ENCODE measurements around the gene FOXK1.

FOXK1 gene

GRCh38 chr7:4782333-4783291 lies 100.5 kb downstream of the FOXK1 start:
- TF ChIP-seq CTCF (IDR thresholded peaks at IDR 0.05; ENCODE audit: low read depth, low read length, missing control alignments), result no peak
- DNase-seq (ENCODE audit: extremely low read depth, low read depth), result no peak

GRCh38 chr7:4783292-4783652 lies 101.2 kb downstream of the FOXK1 start:
- no peak for DNase-seq (ENCODE audit: extremely low read depth, low read depth)
- no peak overlapping the region for H3K4me3 ChIP-seq (replicated peaks; ENCODE audit: low read depth, low read length)
- no peak for TF ChIP-seq CTCF (IDR thresholded peaks at IDR 0.05; ENCODE audit: low read depth, low read length, missing control alignments)

More at GRCh38 chr7:4782333-4783291, 100.5 kb downstream of the FOXK1 start:
- H3K4me3 ChIP-seq (replicated peaks; ENCODE audit: low read depth, low read length), result no peak overlapping the region

- DNase-seq (ENCODE audit: extremely low read depth, low read depth), result no peak
- H3K4me3 ChIP-seq (replicated peaks; ENCODE audit: low read depth, low read length), result no peak overlapping the region
- TF ChIP-seq CTCF (IDR thresholded peaks at IDR 0.05; ENCODE audit: low read depth, low read length, missing control alignments), result no peak
Measured at GRCh38 chr7:4783762-4784351, 101.8 kb downstream of the FOXK1 start.

- H3K4me3 ChIP-seq (replicated peaks; ENCODE audit: low read depth, low read length), result no peak overlapping the region
- DNase-seq (ENCODE audit: extremely low read depth, low read depth), result no peak
- no peak for TF ChIP-seq CTCF (IDR thresholded peaks at IDR 0.05; ENCODE audit: low read depth, low read length, missing control alignments)
Measured at GRCh38 chr7:4784799-4785198, 102.7 kb downstream of the FOXK1 start.

- TF ChIP-seq CTCF (IDR thresholded peaks at IDR 0.05; ENCODE audit: low read depth, low read length, missing control alignments), result no peak
- no peak for DNase-seq (ENCODE audit: extremely low read depth, low read depth)
- H3K4me3 ChIP-seq (replicated peaks; ENCODE audit: low read depth, low read length), result no peak overlapping the region
Measured at GRCh38 chr7:4785371-4785770, 103.3 kb downstream of the FOXK1 start.

GRCh38 chr7:4786015-4786414 lies 103.9 kb downstream of the FOXK1 start:
- DNase-seq (ENCODE audit: extremely low read depth, low read depth), result no peak
- no peak overlapping the region for H3K4me3 ChIP-seq (replicated peaks; ENCODE audit: low read depth, low read length)
- no peak for TF ChIP-seq CTCF (IDR thresholded peaks at IDR 0.05; ENCODE audit: low read depth, low read length, missing control alignments)
